PC-3 (cell line): ENCODE data around the gene SORL1.

Experiments used
- EZH2phosphoT487 ChIP-seq: fragments of 300-600 bp; sonication (generic); IDR thresholded peaks from 2 replicates; pipeline ENCODE4 v1.6.1; 2018; ENCODE audit warnings: mild to moderate bottlenecking, antibody characterized with exemption, low read length, borderline replicate concordance
- TF ChIP-seq, protein P1 (sequence below): fragments of 300-600 bp; sonication (generic); conservative IDR thresholded peaks from 2 replicates; pipeline ENCODE4 v1.5.1; 2017; ENCODE audit warnings: antibody characterized with exemption, low read depth, mild to moderate bottlenecking, low read length

DNA sequence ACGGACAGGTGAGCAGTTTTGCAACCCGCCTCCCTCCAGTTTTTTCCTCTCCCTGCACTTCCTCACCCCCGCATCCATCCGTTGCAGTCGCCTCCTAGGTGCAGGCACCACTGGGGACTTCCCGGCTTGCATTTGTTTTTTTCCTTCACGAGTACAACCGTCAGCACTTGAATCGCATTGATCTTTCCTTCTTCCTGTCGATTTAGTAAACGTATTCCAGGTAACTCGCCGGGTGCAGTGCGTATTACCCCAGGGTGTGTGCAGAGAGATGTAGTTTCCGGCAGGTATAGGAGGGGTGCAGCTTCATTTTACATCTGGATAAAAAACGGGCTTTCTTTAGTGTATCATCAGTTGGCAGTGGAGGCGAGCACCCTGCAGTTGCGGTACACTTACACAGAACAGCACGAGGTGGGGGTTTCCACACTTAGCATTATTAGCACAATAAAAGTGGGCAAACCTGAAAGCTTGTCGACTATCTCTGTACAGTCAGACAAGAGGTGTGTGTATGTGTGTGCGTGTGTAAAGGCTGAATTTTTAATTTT, 566 bp downstream of the SORL1 start, which contains the start of gene SORL1-AS1:
- no peak for TF ChIP-seq EZH2phosphoT487
- TF ChIP-seq, protein P1, sequence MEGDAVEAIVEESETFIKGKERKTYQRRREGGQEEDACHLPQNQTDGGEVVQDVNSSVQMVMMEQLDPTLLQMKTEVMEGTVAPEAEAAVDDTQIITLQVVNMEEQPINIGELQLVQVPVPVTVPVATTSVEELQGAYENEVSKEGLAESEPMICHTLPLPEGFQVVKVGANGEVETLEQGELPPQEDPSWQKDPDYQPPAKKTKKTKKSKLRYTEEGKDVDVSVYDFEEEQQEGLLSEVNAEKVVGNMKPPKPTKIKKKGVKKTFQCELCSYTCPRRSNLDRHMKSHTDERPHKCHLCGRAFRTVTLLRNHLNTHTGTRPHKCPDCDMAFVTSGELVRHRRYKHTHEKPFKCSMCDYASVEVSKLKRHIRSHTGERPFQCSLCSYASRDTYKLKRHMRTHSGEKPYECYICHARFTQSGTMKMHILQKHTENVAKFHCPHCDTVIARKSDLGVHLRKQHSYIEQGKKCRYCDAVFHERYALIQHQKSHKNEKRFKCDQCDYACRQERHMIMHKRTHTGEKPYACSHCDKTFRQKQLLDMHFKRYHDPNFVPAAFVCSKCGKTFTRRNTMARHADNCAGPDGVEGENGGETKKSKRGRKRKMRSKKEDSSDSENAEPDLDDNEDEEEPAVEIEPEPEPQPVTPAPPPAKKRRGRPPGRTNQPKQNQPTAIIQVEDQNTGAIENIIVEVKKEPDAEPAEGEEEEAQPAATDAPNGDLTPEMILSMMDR, result no peak
